Hepatocyte (in vitro differentiated cells): Measurements from ENCODE around the gene MARCKSL1.

Experiments
- CTCF ChIP-seq: fragments of 200-600 bp; sonication (generic); IDR thresholded peaks from 2 replicates; pipeline ENCODE4 v1.5.1; 2016; ENCODE audit warnings: antibody characterized with exemption, mild to moderate bottlenecking; ENCODE audit not compliant: poor library complexity
- EZH2 ChIP-seq: fragments of 200-600 bp; sonication (generic); IDR thresholded peaks from 2 replicates; pipeline ENCODE4 v1.6.1; 2016; ENCODE audit warnings: antibody characterized with exemption, mild to moderate bottlenecking, borderline replicate concordance

GRCh38 chr1:32376199-32376598, 40.2 kb upstream of the MARCKSL1 start:
- TF ChIP-seq EZH2 = no peak
- no peak for TF ChIP-seq CTCF
